ENCODE results near the gene SIGLEC8. TPM values are rescaled to one million over a fixed set of nuclear protein-coding genes. Genes with fewer than 3 reads are reported as not detected.

Gene SIGLEC8
- total RNA-seq, result 1 to 10 TPM in 2 of 3 donors, under 1 TPM in 1; 0.46 to 2.0 (median 1.5) TPM
- long read RNA-seq, donor 1, partial matches to known transcripts, result 0 of 1 reads
- long read RNA-seq, donor 1, other reads (novel, unspliced or antisense), result 0 of 1 reads
- long read RNA-seq, donor 2, partial matches to known transcripts, result 0 of 1 reads
- long read RNA-seq, donor 2, other reads (novel, unspliced or antisense), result 0 of 1 reads

- DNase-seq (no peak), ATAC-seq (no peak)
- TF ChIP-seq, protein P1, sequence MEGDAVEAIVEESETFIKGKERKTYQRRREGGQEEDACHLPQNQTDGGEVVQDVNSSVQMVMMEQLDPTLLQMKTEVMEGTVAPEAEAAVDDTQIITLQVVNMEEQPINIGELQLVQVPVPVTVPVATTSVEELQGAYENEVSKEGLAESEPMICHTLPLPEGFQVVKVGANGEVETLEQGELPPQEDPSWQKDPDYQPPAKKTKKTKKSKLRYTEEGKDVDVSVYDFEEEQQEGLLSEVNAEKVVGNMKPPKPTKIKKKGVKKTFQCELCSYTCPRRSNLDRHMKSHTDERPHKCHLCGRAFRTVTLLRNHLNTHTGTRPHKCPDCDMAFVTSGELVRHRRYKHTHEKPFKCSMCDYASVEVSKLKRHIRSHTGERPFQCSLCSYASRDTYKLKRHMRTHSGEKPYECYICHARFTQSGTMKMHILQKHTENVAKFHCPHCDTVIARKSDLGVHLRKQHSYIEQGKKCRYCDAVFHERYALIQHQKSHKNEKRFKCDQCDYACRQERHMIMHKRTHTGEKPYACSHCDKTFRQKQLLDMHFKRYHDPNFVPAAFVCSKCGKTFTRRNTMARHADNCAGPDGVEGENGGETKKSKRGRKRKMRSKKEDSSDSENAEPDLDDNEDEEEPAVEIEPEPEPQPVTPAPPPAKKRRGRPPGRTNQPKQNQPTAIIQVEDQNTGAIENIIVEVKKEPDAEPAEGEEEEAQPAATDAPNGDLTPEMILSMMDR (IDR thresholded peaks at IDR 0.05), result no peak
- Histone ChIP-seq H3K9me3 (no peaks in the 10 kb centered on the region), H3K36me3 (ENCODE audit: low read depth) (no peaks in the 10 kb centered on the region), H3K4me3 (no peak within 1 kb of the TSS), H3K4me1 (ENCODE audit: low read depth) (no peaks in the 10 kb centered on the region)
- intact Hi-C loops (cut with DNase I, micrococcal nuclease), result no loop called here
Observed at GRCh38 chr19:51458051-51458645, at the start of gene SIGLEC8. Gene SIGLEC8, minus strand, starts transcription at chr19:51458454. Its CDS starts 67 bp downstream, at chr19:51458387.

DNA sequence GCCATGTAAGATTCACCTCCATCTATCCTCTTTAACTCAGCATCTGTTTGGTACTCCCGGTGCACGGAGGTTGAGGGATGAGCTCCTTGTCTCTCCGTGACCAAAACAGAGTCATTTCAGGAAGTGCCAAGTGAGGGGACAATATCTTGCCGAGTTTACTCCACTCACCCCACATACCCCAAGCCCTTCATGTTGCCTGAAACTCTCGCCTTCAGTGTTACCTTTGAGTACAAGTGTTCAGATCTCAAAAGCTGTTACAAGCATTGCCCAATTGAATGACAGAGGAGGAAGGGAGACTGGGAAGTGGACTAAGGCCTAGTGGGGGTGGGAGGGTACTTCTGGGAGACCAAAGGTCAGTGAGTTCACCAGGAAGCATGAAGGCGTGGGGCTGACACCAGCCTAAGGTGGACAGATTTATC, 49.4 kb upstream of the SIGLEC8 start:
- intact Hi-C loops (cut with DNase I, micrococcal nuclease), result no loop called here
- no peak for DNase-seq
- no peaks in the 10 kb centered on the region for H3K36me3 ChIP-seq (ENCODE audit: low read depth)
- ATAC-seq, result no peak
- TF ChIP-seq, protein P1 (IDR thresholded peaks at IDR 0.05), result no peak
- no peaks in the 10 kb centered on the region for H3K4me1 ChIP-seq (ENCODE audit: low read depth)
- H3K4me3 ChIP-seq, result no peak overlapping the region
- no peaks in the 10 kb centered on the region for H3K9me3 ChIP-seq

GRCh38 chr19:51507192-51507591, 48.9 kb upstream of the SIGLEC8 start:
- DNase-seq (no peak), ATAC-seq (no peak)
- intact Hi-C loops (cut with DNase I, micrococcal nuclease), result no loop called here
- no peaks in the 10 kb centered on the region for H3K9me3 ChIP-seq
- TF ChIP-seq, protein P1 (IDR thresholded peaks at IDR 0.05), result no peak
- H3K36me3 ChIP-seq (ENCODE audit: low read depth), result no peaks in the 10 kb centered on the region
- H3K4me3 ChIP-seq, result no peak overlapping the region
- no peaks in the 10 kb centered on the region for H3K4me1 ChIP-seq (ENCODE audit: low read depth)

DNA sequence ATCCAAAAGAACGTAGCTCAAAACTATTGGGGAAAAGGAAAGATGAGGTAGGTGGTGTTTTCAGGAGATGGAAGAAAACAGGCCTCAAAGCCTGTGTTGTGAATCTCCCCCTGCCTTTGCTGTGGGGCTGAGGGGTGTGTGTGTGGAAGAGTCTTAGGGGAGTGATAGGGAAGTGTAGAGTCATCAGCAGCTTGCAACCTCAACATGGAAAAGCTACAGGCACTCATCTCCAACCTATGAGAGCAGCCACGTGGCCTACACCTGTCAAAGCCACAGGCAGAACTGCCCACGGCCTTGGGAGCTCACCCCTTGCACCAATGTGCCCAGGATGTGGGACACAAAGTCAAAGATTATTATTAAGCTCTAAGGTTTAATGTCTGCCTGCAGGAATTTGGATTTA, 47.6 kb upstream of the SIGLEC8 start:
- TF ChIP-seq, protein P1 (IDR thresholded peaks at IDR 0.05), result no peak
- no peak overlapping the region for H3K4me3 ChIP-seq
- no peaks in the 10 kb centered on the region for H3K4me1 ChIP-seq (ENCODE audit: low read depth)
- H3K9me3 ChIP-seq, result no peaks in the 10 kb centered on the region
- intact Hi-C loops (cut with DNase I, micrococcal nuclease), result no loop called here
- ATAC-seq (no peak), DNase-seq (no peak)
- H3K36me3 ChIP-seq (ENCODE audit: low read depth), result no peaks in the 10 kb centered on the region

DNA sequence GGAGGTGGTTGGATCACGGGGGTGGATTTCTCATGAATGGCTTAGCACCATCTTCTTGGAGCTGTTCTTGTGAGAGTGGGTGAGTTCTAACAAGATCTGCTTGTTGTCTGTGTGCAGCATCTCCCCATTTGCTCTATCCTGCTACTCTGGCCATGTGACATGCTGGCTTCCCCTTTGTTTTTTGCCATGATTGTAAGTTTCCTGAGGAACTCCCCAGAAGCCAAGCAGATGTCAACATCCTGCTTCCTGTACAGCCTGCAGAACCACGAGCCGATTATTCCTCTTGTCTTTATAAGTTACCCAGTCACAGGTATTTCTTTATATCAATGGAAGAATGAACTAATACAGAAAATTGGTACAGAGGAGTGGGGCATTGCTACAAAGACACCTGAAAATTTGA, 45.6 kb upstream of the SIGLEC8 start:
- no peaks in the 10 kb centered on the region for H3K4me1 ChIP-seq (ENCODE audit: low read depth)
- ATAC-seq (no peak), DNase-seq (no peak)
- intact Hi-C loops (cut with DNase I, micrococcal nuclease), result no loop called here
- no peak overlapping the region for H3K4me3 ChIP-seq
- H3K9me3 ChIP-seq, result no peaks in the 10 kb centered on the region
- no peaks in the 10 kb centered on the region for H3K36me3 ChIP-seq (ENCODE audit: low read depth)
- TF ChIP-seq, protein P1 (IDR thresholded peaks at IDR 0.05), result no peak
